ENCODE data around the gene PNPT1. TPM values are rescaled to one million over a fixed set of nuclear protein-coding genes. Genes with fewer than 3 reads are reported as not detected.

PNPT1 gene
- total and polyA plus RNA-seq, 10 of the 15 experiments (the other 5 are each of a cell fraction or from before 2014, with no cell fraction given), result 34.2 to 67.7 (median 43.3) TPM

- TF ChIP-seq ZNF384 (IDR thresholded peaks at IDR 0.05; ENCODE audit: borderline replicate concordance, low read depth, low read length) (no peak), E2F4 (IDR thresholded peaks at IDR 0.05; ENCODE audit: low read depth, low read length) (no peak), YBX1 (IDR thresholded peaks at IDR 0.05) (no peak), WRNIP1 (IDR thresholded peaks at IDR 0.05; ENCODE audit: borderline replicate concordance, low read depth, low read length) (no peak), CEBPB (IDR thresholded peaks at IDR 0.05; ENCODE audit: borderline replicate concordance in 1 of 2, low read depth in 2 of 2, low read length in 2 of 2) (no peak), USF2 (IDR thresholded peaks at IDR 0.05; ENCODE audit: borderline replicate concordance, low read depth, low read length) (no peak), NFYB (IDR thresholded peaks at IDR 0.05; ENCODE audit: insufficient read depth, low read depth, low read length) (no peak), ZNF217 (IDR thresholded peaks at IDR 0.05) (no peak), IKZF1 (conservative IDR thresholded peaks at IDR 0.05) (no peak), ZNF622 (IDR thresholded peaks at IDR 0.05) (no peak), BCL11A (IDR thresholded peaks at IDR 0.05; ENCODE audit: low read depth, low read length) (no peak), RAD51 (IDR thresholded peaks at IDR 0.05) (no peak), MTA2 (IDR thresholded peaks at IDR 0.05; ENCODE audit: low read depth) (no peak), CBX5 (IDR thresholded peaks at IDR 0.05; ENCODE audit: low read depth) (no peak), BHLHE40 (IDR thresholded peaks at IDR 0.05; ENCODE audit: borderline replicate concordance in 1 of 2, low read depth in 2 of 2, low read length in 1 of 2) (peak; percentile 62; a peak in 3 of 4 replicates), SUZ12 (IDR thresholded peaks at IDR 0.05; ENCODE audit: unreplicated experiment) (no peak), E2F8 (IDR thresholded peaks at IDR 0.05; ENCODE audit: low read depth, partially characterized antibody) (no peak), HDAC6 (IDR thresholded peaks at IDR 0.05; ENCODE audit: unreplicated experiment) (no peak), EED (IDR thresholded peaks at IDR 0.05; ENCODE audit: low read depth) (no peak), FOXM1 (IDR thresholded peaks at IDR 0.05; ENCODE audit: low read depth, low read length) (no peak), RBBP5 (conservative IDR thresholded peaks at IDR 0.05) (no peak), IKZF2 (IDR thresholded peaks at IDR 0.05) (no peak), CEBPZ (IDR thresholded peaks at IDR 0.05; ENCODE audit: low read depth, low read length) (no peak), FOXK2 (IDR thresholded peaks at IDR 0.05) (no peak)
These were observed 75.2 kb downstream of the PNPT1 start (continued) for GRCh38 chr2:55618275-55619055.
